ENCODE results near the gene HAUS5.

DNA sequence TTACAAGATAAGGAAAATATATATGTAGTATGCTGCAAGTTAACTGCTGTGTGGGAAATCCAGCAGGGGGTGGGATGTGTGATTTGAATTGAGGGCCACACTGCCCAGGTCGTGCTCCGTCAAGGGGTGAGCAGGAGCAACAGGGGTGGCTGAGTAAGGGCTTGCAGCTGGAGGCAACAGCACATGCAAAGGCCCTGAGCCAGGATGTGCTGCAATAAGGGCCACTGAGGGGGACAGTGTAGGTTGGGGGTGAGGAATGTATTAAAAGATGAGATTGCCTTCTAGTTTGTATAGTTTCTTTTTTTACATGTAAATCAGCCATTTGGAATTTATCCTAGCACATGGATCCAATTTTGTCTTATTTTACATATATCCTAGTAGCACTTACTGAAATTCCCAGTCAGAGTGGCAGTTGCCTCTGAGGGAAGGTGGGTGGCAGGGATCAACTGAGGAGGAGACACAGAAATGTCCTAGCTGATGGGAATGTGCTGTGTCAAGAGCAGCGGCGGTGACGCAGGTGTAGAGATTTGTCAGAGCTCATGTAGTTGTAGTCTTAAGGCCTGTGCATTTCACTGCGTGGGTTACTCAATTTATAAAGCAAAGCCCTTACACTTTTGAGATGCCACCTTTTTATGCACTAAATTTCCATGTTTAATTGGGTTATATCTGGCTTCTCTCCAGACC, 10.9 kb downstream of the HAUS5 start:
- no peak for TF ChIP-seq CTCF (optimal IDR thresholded peaks at IDR 0.05 in 1 of 3, IDR thresholded peaks at IDR 0.05 in 1 of 3, conservative IDR thresholded peaks at IDR 0.05 in 1 of 3; ENCODE audit: extremely low read depth in 1 of 3, insufficient read depth in 2 of 3, low read length in 3 of 3)
- no peak for TF ChIP-seq EZH2 (IDR thresholded peaks at IDR 0.05; ENCODE audit: low read length)

All from keratinocyte (primary cell).